ENCODE measurements around the gene ERC2. TPM values are rescaled to one million over a fixed set of nuclear protein-coding genes. Genes with fewer than 3 reads are reported as not detected.

ERC2 gene
- polyA plus RNA-seq, 2 of the 4 experiments (the other 2 are of a cell fraction) = 0.16 TPM; not detected in 1

GRCh38 chr3:55497250-55497649, 971.0 kb downstream of the ERC2 start:
- no peak for ATAC-seq
- CTCF ChIA-PET = no interaction called here

DNA sequence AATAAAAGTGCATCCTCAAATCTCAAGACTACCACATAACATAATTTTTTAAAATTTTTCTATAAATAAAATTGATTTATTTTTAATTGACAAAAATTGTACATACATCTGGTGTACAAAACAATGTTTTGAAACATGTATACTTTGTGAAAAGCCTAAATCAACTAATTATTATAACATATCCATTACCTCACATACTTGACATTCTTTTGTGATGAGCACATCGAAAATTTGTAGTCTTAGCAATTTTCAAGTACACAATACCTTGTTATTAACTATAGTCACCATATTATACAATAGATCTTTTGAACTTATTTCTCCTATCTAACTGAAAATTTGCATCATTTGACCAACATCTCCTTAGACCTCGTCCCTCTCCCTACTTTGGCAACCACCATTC, 973.3 kb downstream of the ERC2 start:
- CTCF ChIA-PET = no interaction called here

More at GRCh38 chr3:55497250-55497649, 971.0 kb downstream of the ERC2 start:
- no peak for DNase-seq (ENCODE audit: low read depth in 1 of 2, low spot score in 1 of 2)
- no peaks in the 10 kb centered on the region for H3K9me3 ChIP-seq
- POLR2A ChIA-PET = interaction anchor here (0.6 kb wide), 1 partner anchor 20 kb away, joined by 7 read pairs; no protein-coding TSS in a partner anchor
- FAIRE-seq = no peak
- H3K4me3 ChIP-seq = no peak overlapping the region
- no peak for TF ChIP-seq JUNB (IDR thresholded peaks at IDR 0.05)
- no peak for TF ChIP-seq CHD4 (IDR thresholded peaks at IDR 0.05; ENCODE audit: borderline replicate concordance)
- no peak for TF ChIP-seq HOXB5 (CRISPR knock-in tag; IDR thresholded peaks at IDR 0.05)
- no peak for TF ChIP-seq CBX8 (IDR thresholded peaks at IDR 0.05)
- TF ChIP-seq KDM1A (IDR thresholded peaks at IDR 0.05; ENCODE audit: low read depth) = no peak
- H3K27ac ChIP-seq = no peak overlapping the region
- no peak overlapping the region for H3K4me2 ChIP-seq
- no peaks in the 10 kb centered on the region for H3K4me1 ChIP-seq

DNA sequence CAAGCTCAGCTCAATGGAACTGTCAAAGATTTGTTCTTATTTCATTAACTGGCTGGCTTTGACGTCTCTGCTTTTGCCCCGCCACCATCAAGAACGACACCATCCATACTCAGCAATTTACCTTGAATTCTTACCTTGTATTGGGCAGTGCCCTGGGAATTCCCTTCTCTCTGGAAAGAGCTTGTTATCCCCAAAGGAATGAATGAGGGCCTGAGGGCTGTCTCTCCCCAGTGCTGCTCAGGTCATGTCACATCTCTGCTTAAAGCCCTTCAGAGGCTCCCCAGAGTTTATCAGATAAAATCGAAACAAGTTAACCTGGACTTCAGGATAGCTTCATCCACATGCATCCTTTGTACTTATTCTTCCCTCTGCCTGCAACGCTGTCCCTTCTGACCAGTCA, 975.3 kb downstream of the ERC2 start:
- no peak for FAIRE-seq
- Histone ChIP-seq H3K4me1 (peaks cover 4% of the 10 kb centered on the region; the same call in 1 of the 3 replicates), H3K4me3 (no peak overlapping the region), H3K9me3 (no peaks in the 10 kb centered on the region), H3K4me2 (no peak overlapping the region), H3K27ac (no peak overlapping the region)
- CTCF ChIA-PET = interaction anchor here (0.7 kb wide), 1 partner anchor 759 kb away, joined by 4 read pairs; no protein-coding TSS in a partner anchor
- POLR2A ChIA-PET = no interaction called here
- no peak for ATAC-seq
- no peak for DNase-seq (ENCODE audit: low read depth in 1 of 2, low spot score in 1 of 2)
- WGBS (ENCODE audit: missing lambda C conversion rate) = 39% methylated on average over 5 of the region's 5 CpGs
- TF ChIP-seq POLR2AphosphoS2 (conservative IDR thresholded peaks at IDR 0.05; ENCODE audit: low read length) = no peak
- no peak for TF ChIP-seq NPAS2 (CRISPR knock-in tag; IDR thresholded peaks at IDR 0.05; ENCODE audit: borderline replicate concordance)
- no peak for TF ChIP-seq POLR2A (IDR thresholded peaks at IDR 0.05; ENCODE audit: low read length)
- TF ChIP-seq HES2 (IDR thresholded peaks at IDR 0.05) = no peak
- TF ChIP-seq ZSCAN20 (CRISPR knock-in tag; IDR thresholded peaks at IDR 0.05) = no peak
- no peak for TF ChIP-seq HOXB5 (CRISPR knock-in tag; IDR thresholded peaks at IDR 0.05)
- TF ChIP-seq HDAC2 (IDR thresholded peaks at IDR 0.05) = no peak
- TF ChIP-seq RNF2 (IDR thresholded peaks at IDR 0.05; ENCODE audit: borderline replicate concordance, low read depth) = no peak
- TF ChIP-seq, protein P1, sequence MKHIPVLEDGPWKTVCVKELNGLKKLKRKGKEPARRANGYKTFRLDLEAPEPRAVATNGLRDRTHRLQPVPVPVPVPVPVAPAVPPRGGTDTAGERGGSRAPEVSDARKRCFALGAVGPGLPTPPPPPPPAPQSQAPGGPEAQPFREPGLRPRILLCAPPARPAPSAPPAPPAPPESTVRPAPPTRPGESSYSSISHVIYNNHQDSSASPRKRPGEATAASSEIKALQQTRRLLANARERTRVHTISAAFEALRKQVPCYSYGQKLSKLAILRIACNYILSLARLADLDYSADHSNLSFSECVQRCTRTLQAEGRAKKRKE (CRISPR knock-in tag; IDR thresholded peaks at IDR 0.05; ENCODE audit: low read depth) = no peak

More for the DNA sequence above, 973.3 kb downstream of the ERC2 start:
- Histone ChIP-seq H3K27ac (no peak overlapping the region), H3K4me2 (no peak overlapping the region), H3K4me1 (no peaks in the 10 kb centered on the region), H3K9me3 (no peaks in the 10 kb centered on the region), H3K4me3 (no peak overlapping the region)
- TF ChIP-seq CBX2 (IDR thresholded peaks at IDR 0.05; ENCODE audit: borderline replicate concordance, low read depth) = no peak
- TF ChIP-seq EHF (CRISPR knock-in tag; IDR thresholded peaks at IDR 0.05) = no peak
- no peak for TF ChIP-seq MAFK (IDR thresholded peaks at IDR 0.05; ENCODE audit: partially characterized antibody)
- TF ChIP-seq ZSCAN20 (CRISPR knock-in tag; IDR thresholded peaks at IDR 0.05) = no peak
- TF ChIP-seq CHD4 (IDR thresholded peaks at IDR 0.05; ENCODE audit: borderline replicate concordance) = no peak
- TF ChIP-seq REST (IDR thresholded peaks at IDR 0.05) = no peak
- TF ChIP-seq HEYL (CRISPR knock-in tag; IDR thresholded peaks at IDR 0.05) = no peak
- no peak for TF ChIP-seq CEBPB (IDR thresholded peaks at IDR 0.05)
- TF ChIP-seq ZFP36 (IDR thresholded peaks at IDR 0.05; ENCODE audit: borderline replicate concordance, partially characterized antibody) = no peak
- TF ChIP-seq MAZ (IDR thresholded peaks at IDR 0.05; ENCODE audit: borderline replicate concordance, low read depth, low read length) = no peak
- 1% methylated on average over 2 of the region's 2 CpGs for WGBS (ENCODE audit: missing lambda C conversion rate)
- ATAC-seq (no peak), DNase-seq (ENCODE audit: low read depth in 1 of 2, low spot score in 1 of 2) (no peak), FAIRE-seq (no peak)
- POLR2A ChIA-PET = no interaction called here
